SKM-1 (cell line): ENCODE measurements around the gene ANKZF1.

ENCODE experiments used
- DNase-seq: peaks from one replicate; lab custom pipeline; 2025; ENCODE audit not compliant: unreplicated experiment; lab: John Stamatoyannopoulos, UW

ANKZF1 gene

DNA sequence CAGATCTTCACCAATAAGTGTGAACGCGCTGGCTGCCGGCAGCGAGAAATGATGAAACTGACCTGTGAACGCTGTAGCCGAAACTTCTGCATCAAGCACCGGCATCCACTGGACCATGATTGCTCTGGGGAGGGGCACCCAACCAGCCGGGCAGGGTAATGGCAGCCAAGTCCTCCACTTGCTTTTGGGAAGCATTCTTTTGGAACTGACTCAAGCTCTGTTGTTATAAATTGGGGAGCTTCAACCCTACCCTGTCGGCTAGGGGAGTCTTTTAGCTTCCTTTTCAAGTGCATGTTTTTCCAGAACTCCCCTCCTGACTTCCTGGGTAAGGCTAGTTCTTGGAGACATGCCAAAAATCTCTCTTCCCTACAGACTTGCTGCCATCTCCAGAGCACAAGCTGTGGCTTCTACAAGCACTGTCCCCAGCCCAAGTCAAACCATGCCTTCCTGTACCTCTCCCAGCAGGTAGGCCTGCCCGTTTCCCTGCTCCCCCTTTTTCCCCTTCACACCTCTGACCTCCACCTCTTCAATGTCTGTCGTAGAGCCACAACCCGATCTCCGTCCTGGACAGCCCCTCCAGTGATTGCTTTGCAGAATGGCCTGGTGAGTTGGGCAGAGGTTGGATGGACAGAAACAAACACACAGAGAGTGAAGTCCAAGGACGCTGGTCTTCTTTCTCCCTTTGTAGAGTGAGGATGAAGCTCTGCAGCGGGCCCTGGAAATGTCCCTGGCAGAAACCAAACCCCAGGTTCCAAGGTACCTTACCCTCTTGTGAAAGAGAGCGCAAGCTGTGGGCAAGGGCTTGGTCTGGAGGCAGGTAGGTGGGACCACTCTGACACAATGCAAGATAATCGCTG lies 21.5 kb upstream of the ANKZF1 start:
- DNase-seq, result no peak

DNA sequence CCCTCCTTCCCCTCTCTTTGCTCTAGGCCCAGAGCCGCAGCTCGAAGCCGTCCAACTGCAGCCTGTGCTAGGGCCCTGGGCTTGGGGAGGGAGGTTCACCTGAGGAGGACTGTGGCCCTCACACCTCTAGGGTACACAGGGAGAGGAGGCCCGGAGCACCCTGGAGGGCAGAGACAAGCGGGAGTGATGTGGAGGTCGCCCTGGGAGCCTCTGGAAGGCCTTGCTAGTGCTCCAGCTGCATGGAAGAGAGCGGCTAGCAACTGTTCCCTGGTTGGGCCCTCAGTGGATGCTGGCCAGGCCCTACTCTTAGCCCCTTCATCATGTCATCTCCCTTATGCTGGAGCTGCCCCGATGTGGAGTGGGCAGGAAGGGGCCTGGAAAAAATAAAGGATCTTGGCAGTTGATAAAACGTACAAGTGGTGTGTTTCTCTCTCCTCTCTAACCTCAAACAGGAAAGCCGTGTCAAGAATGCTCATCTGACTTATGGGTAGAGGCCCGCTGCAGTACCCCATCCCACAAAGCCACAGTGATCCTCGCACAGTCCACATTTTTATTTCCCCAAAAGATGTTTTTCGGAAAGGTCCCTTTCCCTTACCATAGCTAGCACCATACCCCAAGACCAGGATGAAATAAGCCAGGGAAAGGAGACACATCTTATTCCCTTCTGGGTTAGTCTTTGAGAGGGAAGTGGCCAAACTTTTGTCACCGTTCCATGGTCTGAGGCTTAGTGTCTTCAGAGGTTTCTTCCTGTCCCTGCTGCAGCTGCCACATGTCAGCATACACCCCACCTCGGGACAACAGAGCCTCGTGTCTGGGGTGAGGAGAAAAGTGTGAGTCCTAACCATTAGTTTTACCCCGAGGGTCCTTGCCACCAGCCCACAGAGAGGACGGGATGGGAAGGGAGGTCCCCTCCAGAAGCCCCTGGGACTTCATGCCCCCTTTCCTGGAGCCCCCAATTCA lies 20.1 kb upstream of the ANKZF1 start:
- DNase-seq, result no peak

DNA sequence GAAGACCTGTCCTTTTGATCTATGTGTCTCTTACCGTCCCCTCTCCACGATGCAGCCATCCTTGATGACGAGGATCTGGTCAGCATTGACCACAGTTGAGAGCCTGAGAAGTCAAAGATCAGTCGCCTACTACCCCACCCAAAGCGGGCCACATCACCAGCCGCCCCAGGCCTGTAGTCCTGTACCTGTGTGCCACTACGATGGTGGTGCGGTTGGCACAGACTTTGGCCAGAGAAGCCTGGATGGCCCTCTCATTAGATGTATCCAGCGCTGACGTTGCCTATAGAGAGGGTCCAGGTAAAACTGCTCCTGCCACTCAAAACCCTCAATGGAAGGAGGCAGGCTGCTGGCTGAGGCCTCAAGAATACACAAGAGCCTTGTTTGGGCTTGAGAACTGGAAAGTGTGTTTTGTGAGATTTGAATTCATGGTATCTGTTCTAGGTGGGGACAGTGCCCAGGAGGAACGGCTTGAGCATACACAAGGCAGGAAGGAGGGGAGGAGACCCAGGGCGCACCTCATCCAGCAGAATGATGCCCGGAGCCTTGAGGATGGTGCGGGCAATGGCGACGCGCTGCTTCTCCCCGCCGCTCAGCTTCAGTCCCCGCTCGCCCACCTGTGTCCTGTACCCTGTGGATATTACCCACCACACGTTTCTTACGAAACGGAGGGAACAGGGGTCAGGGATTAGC lies 19.3 kb upstream of the ANKZF1 start:
- DNase-seq, result no peak

DNA sequence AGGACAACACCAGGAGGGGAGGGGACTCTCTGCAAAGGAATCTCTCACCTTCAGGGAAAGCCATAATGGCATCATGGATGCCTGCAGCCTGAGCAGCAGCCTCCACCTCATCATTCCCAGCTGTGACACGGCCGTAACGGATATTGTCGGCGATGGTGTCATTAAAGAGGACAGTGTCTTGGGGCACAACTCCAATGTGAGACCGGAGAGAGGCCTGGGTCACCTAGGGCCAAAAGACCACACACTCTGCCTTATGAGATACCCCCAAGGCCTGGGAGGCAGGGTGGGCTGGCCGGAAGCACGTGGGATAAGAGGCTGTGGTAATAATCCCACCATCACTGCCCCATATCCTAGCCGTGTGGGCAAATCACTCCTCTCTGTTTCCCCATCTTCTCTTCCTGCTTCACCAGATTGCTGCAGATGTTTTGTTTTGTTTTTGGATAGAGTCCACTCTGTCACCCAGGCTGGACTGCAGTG lies 18.7 kb upstream of the ANKZF1 start:
- no peak for DNase-seq

DNA sequence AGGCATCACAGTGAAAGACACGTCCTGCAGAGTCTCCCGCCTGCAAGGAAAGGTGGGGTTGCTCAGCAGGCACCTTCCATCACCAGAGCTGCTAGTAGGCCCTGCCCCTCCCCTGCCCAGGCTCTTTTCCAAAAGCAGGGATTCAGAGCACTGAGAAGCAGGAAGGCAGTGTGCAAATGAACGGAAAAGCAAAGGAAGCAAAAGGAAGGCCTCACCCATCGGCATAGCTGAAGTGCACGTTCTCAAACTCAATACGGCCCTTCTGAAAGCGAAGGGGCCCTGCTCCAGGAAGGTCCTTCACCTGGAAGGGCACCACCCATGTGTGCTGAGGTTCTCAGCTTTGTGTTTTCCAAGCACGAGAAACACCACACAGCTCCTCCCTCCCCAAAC lies 16.6 kb upstream of the ANKZF1 start:
- no peak for DNase-seq

DNA sequence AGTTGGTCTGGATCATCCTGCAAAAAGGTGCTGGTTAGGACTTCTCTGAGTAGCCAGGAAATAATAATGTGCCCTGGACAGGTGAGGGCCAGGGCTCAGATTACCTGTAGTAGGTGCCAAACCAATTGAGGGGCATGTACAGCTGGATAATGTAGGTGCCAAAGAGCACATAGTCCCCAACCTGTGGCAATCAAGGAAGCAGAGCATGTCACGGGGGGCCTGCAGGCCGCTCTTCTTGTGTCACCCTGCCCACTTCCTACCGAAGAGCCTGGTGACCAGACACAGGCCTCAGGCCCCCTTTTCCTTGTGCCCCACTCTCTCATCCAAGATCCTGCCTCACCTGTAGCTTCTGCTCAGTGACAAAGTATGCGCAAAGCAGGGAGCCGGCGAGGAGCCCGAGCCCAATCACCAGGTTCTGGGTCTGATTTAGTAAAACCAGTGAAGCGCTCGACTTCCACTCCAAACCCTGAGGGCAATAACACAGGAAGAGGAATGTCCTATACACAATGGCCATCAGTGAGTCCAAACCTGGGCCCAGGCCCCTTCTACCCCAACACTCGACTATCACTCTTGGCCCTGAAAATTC lies 16.0 kb upstream of the ANKZF1 start:
- DNase-seq, result no peak

DNA sequence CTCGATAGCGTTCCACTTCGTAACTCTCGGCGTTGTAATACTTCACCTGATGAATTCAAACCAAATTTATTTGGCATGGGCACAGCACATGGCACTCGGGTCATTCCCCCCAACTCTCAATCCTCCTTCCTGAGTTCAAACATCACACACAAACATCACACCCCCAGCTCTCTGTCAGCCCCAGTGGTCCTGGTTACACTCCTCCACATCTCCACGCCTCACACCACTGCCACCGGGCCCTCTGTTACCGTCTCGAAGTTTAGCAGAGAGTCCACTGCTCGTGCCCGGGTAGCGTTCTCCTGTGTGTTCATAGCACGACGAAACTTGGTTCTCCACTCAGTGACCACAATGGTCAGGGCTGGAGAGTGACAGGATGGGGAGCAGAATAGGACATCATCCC lies 15.5 kb upstream of the ANKZF1 start:
- DNase-seq, result no peak

DNA sequence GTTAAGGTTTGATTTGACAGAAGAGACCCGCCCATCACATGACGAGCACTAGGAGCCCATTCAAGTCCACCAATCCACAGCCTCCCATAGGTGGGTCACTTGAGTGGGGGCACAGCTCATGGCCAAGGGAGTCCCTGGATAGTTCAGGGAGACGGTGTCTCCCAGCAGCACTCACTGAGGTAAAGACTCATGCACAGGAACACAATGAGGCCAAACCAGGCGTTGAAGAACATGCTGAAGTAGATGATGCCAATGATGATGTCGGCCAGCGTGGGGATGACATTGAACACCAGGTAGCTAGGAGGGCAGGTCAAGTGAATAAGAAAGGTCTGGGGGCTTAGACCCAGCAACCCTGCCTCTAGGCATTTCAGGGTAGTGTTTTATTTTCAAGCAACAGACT lies 14.8 kb upstream of the ANKZF1 start:
- no peak for DNase-seq

DNA sequence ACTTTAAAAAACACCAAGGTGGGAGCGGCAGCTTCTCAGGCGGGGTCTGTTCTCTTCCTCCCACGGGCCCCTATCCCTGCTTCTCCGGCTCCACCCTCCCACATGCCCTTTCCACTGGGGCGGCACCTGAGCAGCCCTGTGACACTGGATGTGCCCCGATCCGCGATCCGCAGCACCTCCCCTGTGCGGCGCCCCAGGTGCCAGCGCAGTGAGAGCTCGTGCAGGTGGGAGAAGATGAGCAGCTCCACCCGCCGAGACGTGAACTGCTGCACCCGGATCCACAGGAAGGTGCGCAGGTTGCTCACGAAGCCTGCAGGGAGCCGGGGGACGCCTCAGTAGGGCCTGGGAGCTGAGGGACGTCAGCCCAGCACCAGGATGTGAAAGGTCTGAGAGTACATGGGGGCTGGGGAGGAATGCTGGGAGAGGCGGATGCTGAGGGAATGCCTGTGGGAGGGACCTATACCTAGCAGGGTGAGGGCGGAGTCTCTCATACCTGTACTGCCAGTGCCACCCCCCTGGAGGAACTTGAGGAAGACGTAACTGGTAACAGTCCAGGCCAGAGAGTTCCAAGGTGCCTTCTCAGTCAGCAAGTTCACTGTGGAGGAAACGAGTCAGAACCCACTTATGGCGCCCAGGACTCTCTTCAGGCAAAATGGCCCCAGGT lies 13.6 kb upstream of the ANKZF1 start:
- DNase-seq, result no peak

DNA sequence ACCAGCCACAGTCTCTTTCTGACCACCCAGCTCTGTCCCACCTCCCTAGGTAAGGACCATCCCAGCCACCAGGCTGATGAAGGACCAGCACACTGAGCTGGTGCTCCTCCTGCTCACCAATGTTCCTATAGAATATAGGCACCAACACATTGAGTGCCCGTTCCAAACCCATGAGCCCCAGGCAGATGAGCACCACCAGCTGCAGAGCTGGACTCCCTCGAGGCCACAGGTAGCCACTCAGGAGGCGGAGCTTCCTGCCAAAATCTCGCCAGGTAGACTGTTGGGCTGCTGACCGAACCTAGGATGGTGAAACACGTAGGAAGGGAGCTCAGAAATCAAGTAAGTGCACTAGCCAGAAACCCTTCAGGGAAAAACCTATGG lies 13.1 kb upstream of the ANKZF1 start:
- DNase-seq, result no peak

DNA sequence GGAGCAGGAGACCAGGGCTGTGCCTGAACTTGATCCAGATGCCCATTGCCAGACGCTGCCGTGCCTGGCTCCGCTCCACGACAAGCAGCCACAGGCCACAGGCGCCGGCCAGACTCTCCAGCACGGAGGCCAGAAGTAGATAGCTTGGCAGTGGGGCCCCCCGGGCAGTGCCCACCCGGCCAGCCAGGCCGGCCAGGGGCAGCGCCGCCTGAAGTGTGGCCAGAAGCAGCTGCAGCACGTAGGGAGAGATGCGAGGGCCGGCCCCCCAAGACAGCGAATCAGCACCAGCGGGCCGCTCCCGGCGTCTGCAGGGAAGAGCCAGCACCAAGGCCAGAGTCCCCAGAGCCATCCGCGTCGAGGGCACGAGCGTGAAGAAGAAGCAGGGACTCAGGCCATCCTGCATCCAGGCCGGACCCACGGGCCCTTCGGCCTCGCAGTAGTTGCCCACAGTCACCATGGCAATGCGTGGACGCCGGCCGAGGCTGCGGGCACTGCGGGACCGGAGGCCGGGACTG lies 11.3 kb upstream of the ANKZF1 start:
- DNase-seq, result no peak

DNA sequence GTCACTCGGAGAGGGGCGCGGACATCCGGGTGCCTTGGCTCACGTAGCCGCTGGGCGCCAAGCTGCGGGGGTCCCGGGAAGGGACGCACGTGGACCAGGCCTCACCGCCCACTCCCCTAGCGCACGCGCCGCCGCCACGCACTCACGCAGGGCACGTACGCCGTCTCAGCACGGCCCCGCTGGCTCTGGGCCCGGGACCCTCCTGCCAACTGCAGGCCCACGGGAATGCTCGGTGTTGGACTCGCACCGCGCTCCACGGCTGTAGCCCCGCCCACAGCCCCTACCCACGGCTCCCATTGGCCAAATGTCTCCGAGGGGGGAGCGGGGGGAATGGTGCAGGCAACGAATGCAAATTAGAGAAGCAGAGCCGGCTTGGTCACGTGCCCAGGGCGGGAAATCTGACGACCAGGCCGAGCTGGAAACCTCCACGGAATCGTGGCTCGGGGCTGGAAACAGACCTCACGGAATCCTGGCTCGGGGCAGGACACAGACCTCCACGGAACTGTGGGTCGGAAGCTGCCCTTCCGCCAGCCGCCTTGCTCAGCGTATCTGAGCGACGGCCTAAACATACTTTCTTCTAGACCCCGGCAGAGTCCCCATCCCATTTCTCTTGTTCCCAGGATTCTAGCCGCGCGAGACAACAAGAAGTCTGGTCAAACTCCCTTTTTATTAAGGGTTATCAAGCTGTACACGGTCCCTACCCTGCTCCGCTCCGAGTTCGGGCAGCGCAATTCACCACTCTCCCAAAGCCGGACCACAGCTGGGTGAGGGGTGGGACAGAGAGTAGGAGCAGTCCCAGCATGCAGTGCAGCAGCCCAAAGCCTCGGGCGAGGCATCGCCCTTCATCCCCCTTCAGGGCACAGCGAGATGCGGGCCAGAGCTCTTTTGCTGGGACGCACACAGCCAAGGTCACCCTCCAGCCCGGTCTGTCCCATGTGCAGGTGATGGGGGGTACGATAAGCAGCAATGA lies 10.6 kb upstream of the ANKZF1 start, which contains the start of gene ABCB6:
ABCB6 (minus strand) TSS at position 227 of the 970 bp plus-strand sequence. CDS start 285 bp downstream, outside the sequence.
- no peak for DNase-seq

DNA sequence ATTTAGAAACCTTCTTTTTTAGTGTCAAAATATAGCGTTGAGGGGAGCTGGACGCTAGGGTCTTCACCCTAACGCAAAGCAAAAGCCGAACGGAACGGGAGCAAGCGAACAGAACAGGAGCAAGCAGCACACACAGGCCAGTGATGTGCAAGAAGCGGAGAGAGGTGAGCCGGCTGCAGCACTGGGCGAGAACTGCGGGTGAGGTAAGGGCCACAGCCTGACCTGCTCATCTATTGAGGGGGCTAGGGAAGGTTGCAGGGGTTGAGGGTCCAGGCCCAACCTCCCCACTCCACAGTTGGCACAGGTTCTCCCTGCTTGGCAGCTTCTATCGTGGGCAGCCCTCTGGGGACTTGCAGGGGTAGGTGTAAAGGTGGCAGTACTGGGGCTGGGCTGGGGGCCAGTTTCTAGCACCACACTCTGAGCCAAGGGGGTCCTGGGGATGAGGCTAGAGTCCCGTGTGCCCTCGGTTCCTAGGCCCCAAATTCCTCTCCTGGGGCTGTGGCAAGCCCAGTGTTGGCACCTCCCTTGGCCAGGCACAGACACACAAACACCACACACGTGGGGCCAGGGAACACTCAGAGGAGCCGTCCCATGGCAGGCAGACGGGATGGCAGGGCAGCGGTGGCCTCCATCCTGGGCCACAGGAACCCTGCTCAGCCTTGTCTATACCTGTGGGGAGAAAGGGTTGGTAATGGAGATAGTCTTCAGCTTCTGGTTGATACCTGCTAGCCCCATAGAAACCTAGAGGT lies 9.6 kb upstream of the ANKZF1 start:
- DNase-seq, result no peak

DNA sequence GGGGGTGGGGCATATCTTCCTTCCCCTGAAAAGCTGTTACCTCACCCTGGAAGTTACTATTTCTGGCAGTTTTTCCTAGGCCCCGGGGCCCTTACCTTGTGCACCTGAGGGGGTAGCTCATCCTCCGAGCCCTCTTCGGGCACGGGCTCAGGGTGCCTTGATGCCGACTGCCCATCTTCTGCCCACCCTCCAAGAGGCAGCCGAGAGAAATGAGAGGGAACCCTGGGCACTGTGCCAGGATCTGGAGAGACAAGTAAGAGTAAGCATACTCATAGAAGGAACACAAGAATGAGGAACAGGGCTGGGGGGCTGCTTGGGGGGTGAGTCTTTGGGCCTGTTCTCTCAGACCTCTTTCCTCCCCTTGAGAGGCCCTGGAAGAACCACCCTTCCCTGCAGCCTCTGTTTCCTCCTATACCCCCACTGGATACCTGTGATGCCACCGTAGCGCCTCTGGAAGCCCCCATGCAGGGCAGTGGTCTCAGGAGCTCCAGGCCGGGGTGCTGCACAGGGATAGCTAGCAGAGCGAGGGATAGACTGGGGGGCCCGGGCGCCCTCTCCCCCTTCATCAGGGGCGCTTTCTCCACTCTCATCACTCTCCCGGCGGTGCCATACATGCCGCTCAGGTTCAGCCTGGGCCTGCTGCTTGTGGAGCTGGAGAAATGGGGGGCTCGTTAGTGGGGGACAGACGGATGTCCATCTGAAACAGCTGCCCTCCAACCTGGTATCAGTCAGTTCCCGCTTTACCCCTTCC lies 8.8 kb upstream of the ANKZF1 start:
- DNase-seq, result no peak

DNA sequence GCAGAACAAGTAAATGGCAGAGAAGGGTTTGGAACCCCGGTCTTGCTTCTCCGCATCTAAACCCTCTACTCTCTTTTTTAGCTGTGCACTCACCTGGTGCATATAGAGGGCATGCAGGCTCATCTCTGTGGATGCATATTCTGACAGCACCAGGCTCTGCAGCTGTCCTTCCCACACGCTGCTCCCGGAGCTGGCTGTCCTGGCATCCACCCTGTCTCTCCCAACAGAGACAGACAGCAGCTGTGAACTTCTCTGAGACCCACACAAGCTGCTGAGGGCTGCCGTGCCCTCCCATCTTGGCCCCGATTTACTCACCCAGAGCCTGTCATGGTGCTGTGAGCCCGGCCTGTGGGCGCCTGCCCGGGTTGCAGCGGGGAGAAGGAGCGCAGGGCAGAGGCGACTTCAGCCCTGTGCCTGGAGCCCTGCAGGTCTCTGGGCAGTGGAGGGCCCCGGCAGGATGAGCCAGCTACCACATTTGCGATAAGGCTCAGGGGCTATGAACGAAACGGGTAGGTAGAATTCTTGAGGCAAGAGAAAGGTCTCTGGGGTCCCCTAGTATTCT lies 7.6 kb upstream of the ANKZF1 start:
- no peak for DNase-seq

DNA sequence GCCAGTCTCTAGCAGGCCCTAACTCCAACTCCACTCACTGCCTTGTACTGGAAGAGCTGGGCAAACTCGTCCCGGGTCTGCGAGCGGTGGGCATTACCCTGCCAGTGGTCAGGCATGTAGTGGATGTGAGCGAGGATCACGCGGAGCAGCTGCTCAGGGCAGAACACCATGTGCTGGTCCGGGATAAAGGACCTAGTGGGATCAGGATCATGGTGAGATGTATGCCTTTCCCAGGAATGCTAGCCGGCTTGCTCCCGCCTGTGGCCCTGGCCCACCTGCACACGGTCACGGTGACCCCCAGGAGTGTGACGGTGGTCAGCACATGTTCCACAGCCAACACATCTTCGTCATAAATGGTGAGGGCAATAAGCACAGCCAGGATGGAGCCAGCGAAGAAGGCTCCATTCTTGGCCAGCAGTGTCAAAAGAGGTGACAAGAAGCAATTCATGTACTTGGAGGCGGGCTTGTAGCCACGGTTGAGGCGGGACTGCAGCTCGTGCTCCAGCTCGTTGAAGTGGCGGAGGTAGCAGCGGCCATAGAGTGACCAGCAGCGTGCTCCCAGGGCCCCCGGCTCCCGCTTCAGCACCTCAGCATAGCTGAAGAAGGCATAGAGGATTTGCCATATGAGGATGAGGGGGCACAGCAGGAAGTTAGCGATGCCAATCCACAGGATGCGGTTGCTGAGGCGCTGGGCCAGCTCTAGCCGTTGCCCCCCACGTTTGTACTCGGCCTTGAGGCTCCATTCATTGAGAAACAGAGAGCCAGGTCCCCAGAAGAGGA lies 5.6 kb upstream of the ANKZF1 start:
- no peak for DNase-seq
